EH (cell line): Measurements from ENCODE around the gene SDE2.
"Not testable (repeated sequence)": the region's sequence is repeated elsewhere in the genome, so short reads cannot be mapped to it uniquely, and the experiment has no call there.

Experiments used
- DNase-seq: peaks from one replicate; pipeline ENCODE4 v3.0.0-alpha.2; 2015; ENCODE audit warnings: low read depth

Gene SDE2

DNA sequence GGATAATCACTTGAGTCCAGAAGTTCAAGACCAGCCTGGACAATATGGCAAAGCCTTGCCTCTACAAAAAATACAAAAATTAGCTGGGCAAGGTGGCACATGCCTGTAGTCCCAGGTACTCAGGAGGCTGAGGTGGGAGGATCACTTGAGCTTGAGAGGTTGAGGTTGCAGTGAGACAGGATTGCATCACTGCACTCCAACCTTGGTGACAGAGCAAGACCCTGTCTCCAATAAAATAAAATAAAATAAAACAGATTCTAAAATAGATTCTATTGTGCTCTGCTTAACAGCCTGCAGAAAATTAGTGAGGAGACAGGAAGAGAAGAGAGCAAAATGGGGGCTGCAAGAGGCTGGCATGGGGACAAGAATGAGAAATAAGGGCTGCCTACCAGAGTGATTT is 7.5 kb upstream of the SDE2 start:
- DNase-seq = no peak

DNA sequence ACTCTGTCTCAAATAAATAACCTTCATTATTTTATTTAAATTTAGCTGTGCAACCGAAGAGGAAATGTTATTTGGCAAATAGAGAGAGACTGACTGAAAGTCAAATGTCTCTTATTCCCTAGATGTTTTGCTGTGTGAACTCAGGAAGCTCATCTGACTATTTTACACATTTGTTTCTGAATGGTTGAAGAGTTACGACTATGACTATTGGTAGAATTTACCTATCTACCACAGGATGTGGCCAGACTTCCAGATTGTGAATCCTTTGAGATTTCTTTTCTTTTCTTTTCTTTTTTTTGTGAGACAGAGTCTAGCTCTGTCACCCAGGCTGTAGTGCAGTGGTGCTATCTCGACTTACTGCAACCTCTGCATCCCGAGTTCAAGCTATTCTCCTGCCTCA is 5.3 kb upstream of the SDE2 start:
- DNase-seq = no peak

DNA sequence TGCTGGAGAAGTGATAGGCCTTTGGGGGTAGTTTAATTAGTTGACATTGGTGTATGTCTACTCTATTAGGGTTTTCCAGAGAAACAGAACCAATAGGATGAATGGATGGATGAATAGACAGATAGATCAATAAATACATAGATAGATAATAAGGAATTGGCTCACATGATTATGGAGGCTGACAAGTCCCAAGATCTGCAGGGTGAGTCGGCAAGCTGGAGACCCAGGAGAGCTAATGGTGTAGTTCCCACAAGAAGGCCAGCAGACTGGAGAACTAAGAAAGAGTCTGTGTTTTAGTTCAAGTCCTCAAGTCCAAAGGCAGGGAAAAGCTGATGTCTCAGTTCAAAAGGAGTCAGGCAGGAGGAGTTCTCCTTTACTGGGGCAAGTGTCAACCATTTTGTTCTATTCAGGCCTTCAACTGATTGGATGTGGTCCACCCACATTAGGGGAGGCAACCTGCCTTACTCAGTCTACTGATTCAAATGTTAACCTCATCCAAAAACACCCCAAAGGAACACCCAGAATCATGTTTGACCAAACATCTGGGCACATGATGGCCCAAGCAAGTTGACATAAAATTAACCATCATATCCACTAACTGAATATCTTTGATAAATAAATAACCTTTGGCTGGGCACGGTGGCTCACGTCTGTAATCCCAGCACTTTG is 4.5 kb upstream of the SDE2 start:
- no peak for DNase-seq

- peak; percentile 83 for DNase-seq
Measured at GRCh38 chr1:226002667-226003501, 3.7 kb upstream of the SDE2 start.

- DNase-seq = peak; percentile 81
Measured at GRCh38 chr1:226001963-226002666, 3.0 kb upstream of the SDE2 start.

- DNase-seq = no peak
Measured at GRCh38 chr1:226001088-226001487, 1.9 kb upstream of the SDE2 start.

GRCh38 chr1:226000493-226001081 is 1.4 kb upstream of the SDE2 start:
- not testable (repeated sequence) for DNase-seq

GRCh38 chr1:225999912-226000337 is 782 bp upstream of the SDE2 start:
- no peak for DNase-seq

- peak; percentile 51 for DNase-seq
Measured at GRCh38 chr1:225998560-225999226, 450 bp downstream of the SDE2 start.

DNA sequence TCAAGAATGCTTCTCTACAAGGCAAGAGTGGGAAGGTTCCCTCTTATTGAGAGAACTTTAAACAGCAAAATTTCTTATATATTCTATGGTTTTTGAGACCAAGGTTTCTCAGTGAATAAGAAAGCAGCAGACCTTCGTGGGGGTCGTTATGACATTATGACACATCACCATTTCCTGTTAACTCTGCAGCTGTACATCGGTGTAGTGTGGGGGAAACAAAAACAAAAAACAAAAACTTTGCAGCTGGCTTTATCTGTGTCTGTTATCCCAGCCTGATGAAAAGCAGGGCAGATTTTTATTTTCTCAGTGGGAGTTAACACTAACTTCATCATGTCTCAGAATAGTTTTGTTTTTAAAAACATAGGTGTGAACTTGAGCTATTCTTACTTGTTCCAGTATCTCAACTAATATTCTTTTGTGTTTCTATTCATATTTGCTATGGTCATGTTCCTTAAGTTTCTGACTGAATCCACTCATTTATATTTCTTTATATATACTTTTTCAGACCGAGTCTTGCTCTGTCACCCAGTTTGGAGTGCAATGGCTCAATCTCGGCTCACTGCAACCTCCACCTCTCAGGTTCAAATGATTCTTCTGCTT is 2.1 kb downstream of the SDE2 start:
- peak; percentile 43 for DNase-seq

DNA sequence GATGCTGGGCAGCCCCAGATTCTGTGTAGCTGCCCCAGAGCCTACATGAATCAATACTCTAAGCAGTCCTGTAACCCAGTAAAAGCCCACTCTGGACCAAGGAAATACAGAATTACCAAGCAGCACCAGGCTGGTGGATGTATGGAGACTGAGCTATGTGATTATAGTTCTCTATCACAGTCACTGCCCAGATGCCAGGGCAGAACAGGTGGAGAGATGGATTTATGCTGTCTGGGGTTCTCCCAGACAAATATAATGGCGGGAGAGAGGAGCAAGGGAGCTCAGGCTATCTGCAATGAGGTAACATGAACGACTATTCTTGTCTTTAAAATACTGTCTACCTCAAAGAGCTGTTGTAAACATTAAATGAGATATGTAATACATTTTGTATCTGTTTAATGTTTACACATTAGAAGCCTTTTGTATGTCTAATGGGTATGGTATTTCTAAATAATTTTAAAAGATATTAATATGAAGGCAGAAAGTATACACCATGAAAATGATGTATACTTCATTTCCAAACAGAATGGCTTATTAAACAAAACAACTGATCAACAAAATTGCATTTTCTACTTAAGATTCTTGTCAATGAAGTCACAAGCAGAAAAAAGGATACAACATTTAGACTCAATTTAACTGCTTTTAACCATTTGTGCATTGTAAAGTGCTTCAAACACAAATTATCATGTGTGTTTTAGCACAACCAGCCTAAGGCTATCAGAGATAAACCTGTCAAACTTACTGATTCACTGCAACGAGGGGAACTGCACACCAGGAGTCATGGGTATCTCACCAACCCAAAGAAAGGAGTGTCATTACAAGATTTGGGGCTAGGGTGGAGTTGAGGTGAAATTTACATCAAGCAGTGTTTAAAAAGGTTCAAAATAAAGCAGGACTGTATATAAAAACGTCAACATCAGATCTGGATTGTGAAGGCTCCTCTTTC is 3.0 kb downstream of the SDE2 start:
- no peak for DNase-seq

DNA sequence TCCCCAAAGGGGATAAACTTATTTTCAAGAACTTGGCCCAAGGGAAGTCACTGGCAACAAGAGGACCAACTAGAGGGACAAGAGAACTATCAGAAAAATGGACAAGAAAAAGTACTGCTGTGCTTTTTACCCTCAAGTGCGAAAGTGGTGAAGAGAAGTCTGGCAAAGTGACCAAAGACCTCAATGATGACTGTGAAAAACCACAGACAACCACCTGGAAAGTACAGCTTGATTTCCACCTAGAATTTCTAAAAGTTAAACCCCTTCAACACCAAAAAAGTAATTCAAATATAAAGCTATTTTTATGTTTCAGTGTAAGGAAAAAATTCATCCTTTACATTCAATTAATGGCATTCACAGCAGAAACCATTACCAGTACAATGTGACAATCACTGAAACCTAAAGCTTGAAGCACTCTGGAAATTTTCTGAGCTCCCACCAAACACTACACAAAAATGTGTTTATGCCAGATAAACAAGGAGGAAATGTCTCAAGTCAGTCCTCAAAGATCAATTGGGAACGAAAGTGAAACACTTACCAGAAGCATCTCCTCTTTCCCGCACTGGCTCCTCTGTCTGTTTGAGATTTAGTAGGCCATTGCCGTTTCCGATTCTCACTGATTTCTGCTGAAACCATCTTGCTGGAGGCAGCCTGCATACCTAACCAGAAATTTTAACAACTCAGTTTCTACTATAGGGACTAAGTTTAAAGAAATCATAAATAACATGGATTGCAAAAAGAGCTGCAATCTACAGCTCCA is 8.3 kb downstream of the SDE2 start:
- DNase-seq = no peak

- peak; percentile 54 for DNase-seq
Measured at GRCh38 chr1:225987491-225988316, 11.4 kb downstream of the SDE2 start.

DNA sequence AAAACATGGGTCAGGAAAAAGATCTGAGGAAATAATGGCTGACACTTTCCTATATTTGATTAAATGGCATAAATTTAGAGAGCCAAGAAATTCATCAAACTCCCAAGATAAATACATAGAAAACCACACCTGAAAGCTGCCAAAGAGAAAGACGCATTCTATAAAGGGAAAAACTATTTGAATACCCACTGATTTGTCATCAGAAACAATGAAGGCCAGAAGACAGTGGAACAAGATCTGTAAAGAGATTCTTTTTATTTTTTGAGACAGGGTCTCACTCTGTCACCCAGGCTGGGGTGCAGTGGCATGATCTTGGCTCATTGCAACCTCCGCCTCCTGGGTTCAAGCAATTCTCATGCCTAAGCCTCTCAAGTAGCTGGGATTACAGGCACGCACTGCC is 17.4 kb downstream of the SDE2 start:
- DNase-seq = no peak

DNA sequence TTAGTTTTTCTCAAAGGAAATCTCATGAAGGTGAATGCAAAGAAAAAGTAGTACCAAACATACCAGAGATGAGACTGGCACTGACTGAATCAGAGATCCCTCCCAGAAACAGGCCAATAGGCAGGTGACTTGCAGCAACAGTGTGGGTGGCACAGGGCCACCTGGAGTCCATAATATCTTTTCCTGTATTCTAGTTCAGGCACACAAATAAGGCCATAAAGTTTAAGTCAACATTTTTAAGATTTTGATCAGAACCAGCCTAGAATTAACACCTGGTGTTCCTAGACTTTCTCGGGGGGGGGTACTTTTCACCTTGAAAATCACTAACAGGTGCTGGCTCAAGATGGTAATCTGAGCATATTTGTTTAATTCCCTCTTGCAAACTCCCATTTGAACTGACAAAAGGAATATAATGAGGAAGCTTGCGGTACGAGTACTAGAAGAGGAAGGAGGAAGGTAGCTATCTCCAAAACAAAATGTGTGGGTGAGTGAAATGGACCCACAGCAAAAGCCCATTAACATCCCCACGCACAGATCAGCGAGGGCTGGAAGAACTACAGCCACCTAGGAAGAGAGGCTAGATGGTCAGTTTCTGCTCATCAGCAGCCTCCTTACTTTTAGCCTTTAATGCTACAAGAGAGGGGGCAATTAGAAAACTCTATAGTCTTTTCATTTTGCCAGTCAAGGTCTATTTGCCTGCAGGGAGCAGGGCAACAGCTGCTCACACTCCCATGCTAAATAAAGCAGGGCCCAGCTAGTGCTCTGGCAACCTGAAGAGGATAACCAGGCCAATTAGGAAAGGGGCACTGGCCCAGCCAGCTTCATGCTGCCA is 18.9 kb downstream of the SDE2 start:
- DNase-seq = no peak

DNA sequence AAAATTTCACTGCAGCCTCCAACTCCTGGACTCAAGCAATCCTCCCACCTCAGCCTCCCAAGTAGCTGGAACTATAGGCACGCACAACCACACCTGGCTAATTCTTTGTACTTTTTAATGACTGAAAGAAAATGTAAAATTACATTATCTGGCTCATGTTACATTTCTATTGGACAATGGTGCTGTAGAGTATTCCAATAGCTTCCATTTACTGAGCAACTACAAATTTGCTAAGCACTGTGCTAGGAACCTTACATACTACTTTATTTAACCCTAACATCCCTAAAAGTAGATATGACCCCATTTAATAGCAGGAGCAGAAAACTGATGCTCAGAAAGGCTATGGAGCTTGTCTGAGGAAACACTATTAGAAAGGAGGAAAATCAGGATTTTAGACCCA is 19.7 kb downstream of the SDE2 start:
- no peak for DNase-seq

- DNase-seq = no peak
Measured at GRCh38 chr1:225977937-225978748, 21.0 kb downstream of the SDE2 start.
